ENCODE results near the gene CFAP61. TPM values are rescaled to one million over a fixed set of nuclear protein-coding genes. Genes with fewer than 3 reads are reported as not detected.

Gene CFAP61
- polyA plus RNA-seq, 1 of the 3 experiments (the other 2 are of a cell fraction): 0.26 TPM

GRCh38 chr20:20211274-20211987 is 159.1 kb downstream of the CFAP61 start:
- Histone ChIP-seq H3K27ac (ENCODE audit: low read depth in 2 of 2, low read length in 1 of 2) (no peak overlapping the region), H3K9me2 (no peaks in the 10 kb centered on the region), H3K4me3 (ENCODE audit: low read depth in 2 of 2, low read length in 1 of 2) (no peak overlapping the region), H4K20me1 (ENCODE audit: insufficient read depth) (no peaks in the 10 kb centered on the region), H2AFZ (ENCODE audit: low read depth) (no peak overlapping the region), H3K9me3 (no peaks in the 10 kb centered on the region), H3K36me3 (replicated peaks in 1 of 2; ENCODE audit: control insufficient read depth in 1 of 2, insufficient read depth in 2 of 2, low read length in 1 of 2) (no peaks in the 10 kb centered on the region), H3K4me2 (no peak overlapping the region), H3K4me1 (ENCODE audit: control insufficient read depth in 1 of 2, insufficient read depth in 2 of 2, low read depth in 1 of 2, low read length in 1 of 2) (peaks cover 0 to 7% of the 10 kb centered on the region in 2 experiments; a peak in 1 of 4 replicates), H3K79me2 (ENCODE audit: insufficient read depth) (no peaks in the 10 kb centered on the region), H3K27me3 (ENCODE audit: insufficient read depth) (no peaks in the 10 kb centered on the region), H3K9ac (no peak overlapping the region), H3F3A (replicated peaks; ENCODE audit: insufficient read depth) (no peaks in the 10 kb centered on the region)
- TF ChIP-seq REST (IDR thresholded peaks at IDR 0.05; ENCODE audit: low read depth, low read length): no peak
- TF ChIP-seq POLR2AphosphoS5 (IDR thresholded peaks at IDR 0.05; ENCODE audit: low read depth, low read length): no peak
- TF ChIP-seq MEF2A (IDR thresholded peaks at IDR 0.05; ENCODE audit: borderline replicate concordance, low read depth): no peak
- no peak for TF ChIP-seq NRF1 (IDR thresholded peaks at IDR 0.05; ENCODE audit: low read depth, low read length)
- TF ChIP-seq PBX3 (IDR thresholded peaks at IDR 0.05): 0 out of 2 replicates have a peak, but pooled peaks have one; percentile 14
- no peak for TF ChIP-seq EP300 (IDR thresholded peaks at IDR 0.05; ENCODE audit: borderline replicate concordance in 1 of 2, low read depth in 1 of 2, low read length in 1 of 2)
- ChIA-PET CTCF (interaction anchor here (1.0 to 1.3 kb wide), 2 partner anchors 21 to 26 kb away, joined by 3 read pairs; no protein-coding TSS in a partner anchor), POLR2A (no interaction called here)
- 30% methylated on average over 5 of the region's 5 CpGs for WGBS (ENCODE audit: low lambda C conversion rate)
- no peak for DNase-seq

- Histone ChIP-seq H3K9ac (no peak overlapping the region), H3K27ac (ENCODE audit: low read depth in 2 of 2, low read length in 1 of 2) (no peak overlapping the region), H3K79me2 (ENCODE audit: insufficient read depth) (no peaks in the 10 kb centered on the region), H3K4me3 (ENCODE audit: low read depth in 2 of 2, low read length in 1 of 2) (no peak overlapping the region), H3K4me2 (no peak overlapping the region), H3K36me3 (replicated peaks in 1 of 2; ENCODE audit: control insufficient read depth in 1 of 2, insufficient read depth in 2 of 2, low read length in 1 of 2) (no peaks in the 10 kb centered on the region), H3K9me3 (no peaks in the 10 kb centered on the region), H3K4me1 (ENCODE audit: control insufficient read depth in 1 of 2, insufficient read depth in 2 of 2, low read depth in 1 of 2, low read length in 1 of 2) (peaks cover 0 to 7% of the 10 kb centered on the region in 2 experiments; a peak in 1 of 4 replicates), H4K20me1 (ENCODE audit: insufficient read depth) (no peaks in the 10 kb centered on the region), H3F3A (replicated peaks; ENCODE audit: insufficient read depth) (no peaks in the 10 kb centered on the region), H3K9me2 (no peaks in the 10 kb centered on the region), H3K27me3 (ENCODE audit: insufficient read depth) (no peaks in the 10 kb centered on the region), H2AFZ (ENCODE audit: low read depth) (no peak overlapping the region)
- POLR2A ChIA-PET: no interaction called here
- CTCF ChIA-PET: interaction anchor here (1.3 kb wide), 1 partner anchor 26 kb away, joined by 3 read pairs; no protein-coding TSS in a partner anchor
- WGBS (ENCODE audit: low lambda C conversion rate): 48% methylated on average over 10 of the region's 11 CpGs
- DNase-seq: no peak
- TF ChIP-seq USF2 (IDR thresholded peaks at IDR 0.05; ENCODE audit: borderline replicate concordance, low read depth, low read length) (no peak), POLR2AphosphoS5 (IDR thresholded peaks at IDR 0.05; ENCODE audit: low read depth, low read length) (no peak), FOSL2 (IDR thresholded peaks at IDR 0.05; ENCODE audit: borderline replicate concordance, low read depth) (no peak), TEAD4 (IDR thresholded peaks at IDR 0.05; ENCODE audit: borderline replicate concordance, insufficient read depth) (no peak), GABPA (IDR thresholded peaks at IDR 0.05; ENCODE audit: low read depth) (no peak), JUND (IDR thresholded peaks at IDR 0.05) (no peak), RXRA (IDR thresholded peaks at IDR 0.05; ENCODE audit: borderline replicate concordance, low read depth) (no peak), MAX (IDR thresholded peaks at IDR 0.05; ENCODE audit: low read depth) (no peak), FOXJ3 (CRISPR knock-in tag; IDR thresholded peaks at IDR 0.05) (no peak), RCOR1 (IDR thresholded peaks at IDR 0.05; ENCODE audit: low read length) (no peak), MEF2A (IDR thresholded peaks at IDR 0.05; ENCODE audit: borderline replicate concordance, low read depth) (no peak), SMC3 (IDR thresholded peaks at IDR 0.05; ENCODE audit: low read depth, low read length) (no peak), TCF12 (IDR thresholded peaks at IDR 0.05) (no peak), FOXM1 (IDR thresholded peaks at IDR 0.05; ENCODE audit: low read depth) (no peak), ELF1 (IDR thresholded peaks at IDR 0.05) (no peak), EZH2phosphoT487 (IDR thresholded peaks at IDR 0.05; ENCODE audit: borderline replicate concordance, low read depth) (no peak)
Measured at GRCh38 chr20:20211988-20212518, 159.7 kb downstream of the CFAP61 start.
